Epithelial cell of proximal tubule (primary cell): ENCODE results near the gene ERFL. TPM values are rescaled to one million over a fixed set of nuclear protein-coding genes. Genes with fewer than 3 reads are reported as not detected.

Experiments used
- DNase-seq: peaks from one replicate; pipeline ENCODE4 v3.0.0-alpha.2; 2011; ENCODE audit warnings: low read depth
- H3K4me3 ChIP-seq: 2 replicates; pipeline ENCODE4 v1.5.1; 2011; ENCODE audit warnings: low read depth, mild to moderate bottlenecking, low read length
- CTCF ChIP-seq: conservative IDR thresholded peaks from 2 replicates; pipeline ENCODE4 v1.5.1; 2012; ENCODE audit warnings: low read depth, mild to moderate bottlenecking, low read length
- total RNA-seq: library from RNA; depleted of rRNA; stranded (reverse); fragments of >200 nt; gene quantifications from 2 replicates; pipeline ENCODE4 v1.2.3, GENCODE V29; 2015

Gene ERFL
- not detected in 2 replicates for total RNA-seq

DNA sequence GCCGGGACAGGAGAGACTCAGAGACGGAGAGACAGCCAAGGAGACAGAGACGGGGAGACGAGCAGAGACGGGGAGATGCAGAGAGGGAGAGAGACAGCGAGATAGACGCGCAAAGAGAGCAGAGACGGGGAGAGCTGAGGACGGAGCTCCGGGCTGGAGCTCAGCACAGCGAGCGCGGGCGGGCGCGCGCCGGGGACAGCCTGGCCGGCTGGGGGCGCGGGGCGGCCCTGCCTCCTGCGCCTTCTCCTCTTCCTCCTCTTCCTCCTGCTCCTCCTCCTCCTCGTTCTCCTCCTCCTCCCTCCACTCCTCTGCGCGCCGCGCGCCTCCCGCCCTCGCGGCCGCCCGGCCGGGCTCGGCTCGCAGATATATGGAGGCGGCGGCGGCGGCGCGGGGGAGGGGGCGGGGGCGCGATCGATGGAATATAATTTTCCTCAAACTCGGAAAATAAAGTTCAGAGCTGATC lies at the start of gene ERFL:
Gene ERFL, minus strand, starts transcription at position 229 of the 463 bp plus-strand sequence. CDS start 15,530 bp downstream, outside the sequence.
- DNase-seq, result no peak
- no peak for TF ChIP-seq CTCF
- peak within 1 kb of the TSS; percentile 14 for H3K4me3 ChIP-seq

GRCh38 chr19:41977916-41978315 lies 49.7 kb upstream of the ERFL start:
- no peak for TF ChIP-seq CTCF
- no peak for DNase-seq
- H3K4me3 ChIP-seq, result no peak overlapping the region

DNA sequence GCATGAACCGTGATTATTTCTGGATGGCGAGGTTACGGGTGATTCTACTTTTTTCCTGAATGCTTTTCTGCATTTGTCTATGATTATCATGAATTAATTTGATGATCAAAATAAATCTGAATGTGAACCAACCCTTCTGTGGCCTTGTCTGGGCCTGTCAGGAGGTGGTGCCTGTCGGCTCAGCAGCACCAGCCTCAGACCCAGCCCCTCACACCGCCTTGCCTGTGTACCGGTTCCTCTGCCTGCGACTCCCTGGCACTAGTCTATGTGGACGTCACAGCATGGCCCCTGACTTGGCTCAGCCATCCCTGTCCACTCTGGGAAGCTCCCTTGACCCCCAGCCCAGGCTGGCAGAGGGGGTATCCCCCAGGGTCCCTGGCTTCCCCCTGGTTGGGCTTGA lies 46.4 kb upstream of the ERFL start:
- H3K4me3 ChIP-seq, result no peak overlapping the region
- DNase-seq, result no peak
- TF ChIP-seq CTCF, result no peak

- no peak overlapping the region for H3K4me3 ChIP-seq
- no peak for DNase-seq
- TF ChIP-seq CTCF, result no peak
Observed at GRCh38 chr19:41971363-41971762, 43.1 kb upstream of the ERFL start.

- TF ChIP-seq CTCF, result no peak
- H3K4me3 ChIP-seq, result no peak overlapping the region
- no peak for DNase-seq
Observed at GRCh38 chr19:41969772-41970458, 41.7 kb upstream of the ERFL start.

- no peak for DNase-seq
- no peak for TF ChIP-seq CTCF
- no peak overlapping the region for H3K4me3 ChIP-seq
Observed at GRCh38 chr19:41968751-41969595, 40.7 kb upstream of the ERFL start.
